Left lung (tissue), 10 donors: ENCODE data around the gene CREB5. TPM values are rescaled to one million over a fixed set of nuclear protein-coding genes. Genes with fewer than 3 reads are reported as not detected.

Source experiments
- ATAC-seq: fragments of 200-7000 bp; cut with Tn5 transposase; one replicate; pipeline ENCODE4 v1.9.1; 2020; ENCODE audit warnings: moderate library complexity
- DNase-seq, 4 donors: peaks; one replicate each; pipeline ENCODE4 v3.0.0-alpha.2; 2013 to 2020
- H3K27ac ChIP-seq, 2 donors: fragments of 200-600 bp; sonication (generic) in 1 of 2; one replicate each; pipeline versions ENCODE4 v1.5.0 to v1.8.0; 2020 to 2021
- H3K27me3 ChIP-seq, 2 donors: fragments of 200-600 bp; sonication (generic) in 1 of 2; one replicate each; pipeline versions ENCODE4 v1.5.0 to v1.8.0; 2020 to 2021
- H3K36me3 ChIP-seq, 2 donors: fragments of 200-600 bp; sonication (generic) in 1 of 2; one replicate each; pipeline versions ENCODE4 v1.5.0 to v1.8.0; 2020 to 2021
- H3K4me1 ChIP-seq, 2 donors: fragments of 200-600 bp; one replicate each; pipeline ENCODE4 v1.8.0; 2021
- H3K4me3 ChIP-seq, 2 donors: fragments of 200-600 bp; sonication (generic) in 1 of 2; one replicate each; pipeline versions ENCODE4 v1.5.0 to v1.8.0; 2020 to 2021; ENCODE audit warnings: mild to moderate bottlenecking in 1 of 2
- H3K9me3 ChIP-seq, 2 donors: fragments of 200-600 bp; sonication (generic) in 1 of 2; one replicate each; pipeline versions ENCODE4 v1.5.0 to v1.8.0; 2020 to 2021
- CTCF ChIP-seq, 2 donors: fragments of 200-600 bp; sonication (generic) in 1 of 2; IDR thresholded peaks; one replicate each; pipeline versions ENCODE4 v1.5.0 to v1.8.0; 2021; ENCODE audit warnings: antibody characterized with exemption in 2 of 2
- intact Hi-C, 2 donors: fragments of 100-400 bp; cut with DNase I; formaldehyde crosslinking; loops; one replicate each; pipeline versions ENCODE4 v1.11.2 to v1.14.2; 2022
- polyA plus RNA-seq, 6 donors: library from polyadenylated mRNA; unstranded; fragments of 120-200 nt; gene quantifications; one replicate each; pipeline ENCODE4 v1.2.1, GENCODE V29; 2013; ENCODE audit not compliant: insufficient read length in 6 of 6
- total RNA-seq, 2 donors: library from RNA; stranded (reverse); fragmentation: NEBNext Ultra II Directional; extraction: Animal tissue kit (Norgen Biotek cat#: 25700); gene quantifications; one replicate each; pipeline ENCODE4 v1.2.1, GENCODE V29; 2021
- donor health status: DM: no; HTN: yes; CAD: no.
- donor health status: DM: no; HTN: no; CAD: no.

CREB5 gene
- total and polyA plus RNA-seq, 8 donors, result 6.6 to 19.9 (median 15.7) TPM

GRCh38 chr7:28520074-28521015 is 108.0 kb downstream of the CREB5 start:
- TF ChIP-seq CTCF (IDR thresholded peaks at IDR 0.05), result no peak
- intact Hi-C loops, result no loop called here
- DNase-seq, result no peak
- H3K27ac ChIP-seq, result no peak overlapping the region
- no peaks in the 10 kb centered on the region for H3K9me3 ChIP-seq
- H3K36me3 ChIP-seq, result no peaks in the 10 kb centered on the region
- no peak for ATAC-seq
- no peaks in the 10 kb centered on the region for H3K27me3 ChIP-seq
- no peaks in the 10 kb centered on the region for H3K4me1 ChIP-seq
- no peak overlapping the region for H3K4me3 ChIP-seq

- intact Hi-C loops, result no loop called here
- no peak for ATAC-seq
These were observed 112.7 kb downstream of the CREB5 start for GRCh38 chr7:28524978-28525377.

GRCh38 chr7:28528899-28529298 is 116.6 kb downstream of the CREB5 start:
- ATAC-seq, result no peak

More at GRCh38 chr7:28524978-28525377, 112.7 kb downstream of the CREB5 start:
- Histone ChIP-seq H3K9me3 (no peaks in the 10 kb centered on the region), H3K4me3 (no peak overlapping the region), H3K36me3 (no peaks in the 10 kb centered on the region), H3K27me3 (no peaks in the 10 kb centered on the region), H3K27ac (no peak overlapping the region), H3K4me1 (no peaks in the 10 kb centered on the region)
- TF ChIP-seq CTCF (IDR thresholded peaks at IDR 0.05), result no peak
- no peak for DNase-seq

GRCh38 chr7:28529755-28530154 is 117.4 kb downstream of the CREB5 start:
- Histone ChIP-seq H3K27me3 (no peaks in the 10 kb centered on the region), H3K9me3 (peaks cover 0 to 3% of the 10 kb centered on the region in 2 donors), H3K4me3 (no peak overlapping the region), H3K27ac (no peak overlapping the region), H3K4me1 (no peaks in the 10 kb centered on the region), H3K36me3 (no peaks in the 10 kb centered on the region)
- TF ChIP-seq CTCF (IDR thresholded peaks at IDR 0.05), result no peak
- intact Hi-C loops, result no loop called here
- ATAC-seq, result no peak
- no peak for DNase-seq

More at GRCh38 chr7:28528899-28529298, 116.6 kb downstream of the CREB5 start:
- no peaks in the 10 kb centered on the region for H3K36me3 ChIP-seq
- H3K27ac ChIP-seq, result no peak overlapping the region
- H3K9me3 ChIP-seq, result peaks cover 0 to 3% of the 10 kb centered on the region in 2 donors
- TF ChIP-seq CTCF (IDR thresholded peaks at IDR 0.05), result no peak
- H3K4me1 ChIP-seq, result no peaks in the 10 kb centered on the region
- DNase-seq, result no peak
- intact Hi-C loops, result no loop called here
- H3K27me3 ChIP-seq, result no peaks in the 10 kb centered on the region
- no peak overlapping the region for H3K4me3 ChIP-seq

GRCh38 chr7:28530175-28530802 is 118.0 kb downstream of the CREB5 start:
- H3K36me3 ChIP-seq, result no peaks in the 10 kb centered on the region
- H3K4me1 ChIP-seq, result no peaks in the 10 kb centered on the region
- intact Hi-C loops, result no loop called here
- DNase-seq, result peak in 1 of 4 donors; percentile 52
- ATAC-seq, result no peak
- TF ChIP-seq CTCF (IDR thresholded peaks at IDR 0.05), result no peak
- H3K4me3 ChIP-seq, result no peak overlapping the region
- peaks cover 0 to 3% of the 10 kb centered on the region in 2 donors for H3K9me3 ChIP-seq
- no peaks in the 10 kb centered on the region for H3K27me3 ChIP-seq
- H3K27ac ChIP-seq, result no peak overlapping the region
